ENCODE measurements around the gene BSN. TPM values are rescaled to one million over a fixed set of nuclear protein-coding genes. Genes with fewer than 3 reads are reported as not detected.
"Not testable (repeated sequence)": the region's sequence is repeated elsewhere in the genome, so short reads cannot be mapped to it uniquely, and the experiment has no call there.

The BSN gene
- total and polyA plus RNA-seq, 2 donors (not counting 1 experiment from before 2014, with no cell fraction given) = 0.03 to 0.20 TPM

DNA sequence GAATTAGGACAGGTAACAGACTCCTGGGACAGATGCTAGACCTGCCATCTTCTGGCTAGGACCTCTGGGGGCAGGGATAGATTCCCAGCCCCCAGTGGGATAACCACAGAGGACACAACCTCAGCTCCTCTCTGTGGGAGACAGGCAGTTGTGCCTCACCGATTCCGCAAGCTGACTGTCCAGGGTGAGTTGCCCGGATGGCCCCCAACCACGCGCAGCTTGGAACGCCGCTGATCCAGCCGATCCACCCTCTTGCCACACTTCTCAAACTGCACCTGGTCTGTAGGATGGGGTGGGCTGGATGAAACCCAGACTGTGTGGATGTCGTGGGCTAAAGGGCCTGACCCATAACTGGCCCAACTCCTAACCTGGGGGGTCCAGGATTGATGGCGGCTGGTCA lies 130.8 kb downstream of the BSN start:
- Mint-ChIP-seq H3K4me1 (peaks cover 25% of the 10 kb centered on the region), H3K4me3 (peak overlapping the region; percentile 60)
- H3K27me3 Mint-ChIP-seq; intact Hi-C loops (cut with micrococcal nuclease); H3K9ac ChIP-seq (ENCODE audit: low read length); DNase-seq; H3K9me3 Mint-ChIP-seq (ENCODE audit: insufficient read depth); H3K27ac ChIP-seq (ENCODE audit: low read length in 2 of 2); H3K27ac Mint-ChIP-seq; H3K79me2 ChIP-seq (ENCODE audit: control insufficient read depth, insufficient read depth, low read length); H2AFZ ChIP-seq (ENCODE audit: insufficient read depth, low read depth, low read length, poor library complexity, severe bottlenecking); H3K9me3 ChIP-seq (ENCODE audit: control extremely low read depth in 1 of 3, control insufficient read depth in 2 of 3, insufficient read depth in 1 of 3, low read length in 2 of 3); H3K4me3 ChIP-seq (ENCODE audit: control extremely low read depth in 1 of 5, extremely low read depth in 1 of 5, insufficient read depth in 1 of 5, low read depth in 2 of 5, low read length in 4 of 5); CTCF ChIA-PET; H4K20me1 ChIP-seq (ENCODE audit: control insufficient read depth, insufficient read depth, low read length, poor library complexity, severe bottlenecking); H3K4me2 ChIP-seq (replicated peaks; ENCODE audit: low read depth, low read length, poor library complexity, severe bottlenecking); POLR2A ChIA-PET; ATAC-seq (ENCODE audit: low read depth): not testable (repeated sequence)
- Histone ChIP-seq H3K4me1 (ENCODE audit: control insufficient read depth in 2 of 2, insufficient read depth in 2 of 2, low read length in 2 of 2) (peaks cover 12 to 26% of the 10 kb centered on the region in 2 donors), H3K27me3 (replicated peaks in 1 of 4; ENCODE audit: control extremely low read depth in 1 of 4, control insufficient read depth in 3 of 4, insufficient read depth in 4 of 4, low read length in 3 of 4) (peaks cover 0 to 13% (median 0%) of the 10 kb centered on the region in 4 experiments), H3K36me3 (replicated peaks in 1 of 2; ENCODE audit: control extremely low read depth in 1 of 2, control insufficient read depth in 1 of 2, extremely low read depth in 1 of 2, insufficient read depth in 2 of 2, low read length in 1 of 2) (peaks cover 0 to 31% of the 10 kb centered on the region in 2 experiments)
- 100% methylated on average over 1 of the region's 10 CpGs for WGBS (ENCODE audit: insufficient coverage)

DNA sequence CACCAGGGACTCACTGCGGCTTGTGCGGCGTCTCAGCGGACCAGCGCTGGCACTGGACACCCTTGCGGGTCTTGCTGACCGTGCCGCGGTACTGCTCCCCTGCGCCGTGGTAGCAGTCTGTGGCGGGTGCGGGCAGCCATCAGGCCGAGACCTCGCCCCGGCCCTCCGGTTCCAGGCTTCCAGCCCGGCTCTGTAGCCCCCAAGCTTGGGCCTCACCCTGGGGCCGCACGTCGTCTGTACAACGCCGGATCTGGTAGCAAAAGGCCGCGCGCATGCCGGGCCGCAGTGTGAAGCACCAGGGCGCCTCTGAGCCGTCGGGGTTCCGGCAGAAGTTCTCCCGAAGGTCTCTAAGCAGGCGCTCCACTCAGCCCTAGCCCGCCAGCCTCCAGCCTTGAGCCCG lies 131.6 kb downstream of the BSN start:
- Histone ChIP-seq H3K36me3 (replicated peaks in 1 of 2; ENCODE audit: control extremely low read depth in 1 of 2, control insufficient read depth in 1 of 2, extremely low read depth in 1 of 2, insufficient read depth in 2 of 2, low read length in 1 of 2) (peaks cover 0 to 23% of the 10 kb centered on the region in 2 experiments), H3K4me1 (ENCODE audit: control insufficient read depth in 2 of 2, insufficient read depth in 2 of 2, low read length in 2 of 2) (peaks cover 16 to 33% of the 10 kb centered on the region in 2 donors), H3K79me2 (ENCODE audit: control insufficient read depth, insufficient read depth, low read length) (peaks cover 15% of the 10 kb centered on the region), H3K27me3 (replicated peaks in 1 of 4; ENCODE audit: control extremely low read depth in 1 of 4, control insufficient read depth in 3 of 4, insufficient read depth in 4 of 4, low read length in 3 of 4) (peaks cover 0 to 13% (median 0%) of the 10 kb centered on the region in 4 experiments), H3K4me2 (replicated peaks; ENCODE audit: low read depth, low read length, poor library complexity, severe bottlenecking) (peak overlapping the region; percentile 15)
- 36% methylated on average over 28 of the region's 36 CpGs for WGBS (ENCODE audit: insufficient coverage)
- H3K4me1 Mint-ChIP-seq = peaks cover 32% of the 10 kb centered on the region
- H3K27ac Mint-ChIP-seq; ATAC-seq (ENCODE audit: low read depth); CTCF ChIA-PET; H3K27me3 Mint-ChIP-seq; H3K27ac ChIP-seq (ENCODE audit: low read length in 2 of 2); H3K9ac ChIP-seq (ENCODE audit: low read length); DNase-seq; H4K20me1 ChIP-seq (ENCODE audit: control insufficient read depth, insufficient read depth, low read length, poor library complexity, severe bottlenecking); POLR2A ChIA-PET; H3K9me3 ChIP-seq (ENCODE audit: control extremely low read depth in 1 of 3, control insufficient read depth in 2 of 3, insufficient read depth in 1 of 3, low read length in 2 of 3); intact Hi-C loops (cut with micrococcal nuclease); H2AFZ ChIP-seq (ENCODE audit: insufficient read depth, low read depth, low read length, poor library complexity, severe bottlenecking); H3K9me3 Mint-ChIP-seq (ENCODE audit: insufficient read depth); H3K4me3 ChIP-seq (ENCODE audit: control extremely low read depth in 1 of 5, extremely low read depth in 1 of 5, insufficient read depth in 1 of 5, low read depth in 2 of 5, low read length in 4 of 5): not testable (repeated sequence)
- H3K4me3 Mint-ChIP-seq = peak overlapping the region; percentile 83

DNA sequence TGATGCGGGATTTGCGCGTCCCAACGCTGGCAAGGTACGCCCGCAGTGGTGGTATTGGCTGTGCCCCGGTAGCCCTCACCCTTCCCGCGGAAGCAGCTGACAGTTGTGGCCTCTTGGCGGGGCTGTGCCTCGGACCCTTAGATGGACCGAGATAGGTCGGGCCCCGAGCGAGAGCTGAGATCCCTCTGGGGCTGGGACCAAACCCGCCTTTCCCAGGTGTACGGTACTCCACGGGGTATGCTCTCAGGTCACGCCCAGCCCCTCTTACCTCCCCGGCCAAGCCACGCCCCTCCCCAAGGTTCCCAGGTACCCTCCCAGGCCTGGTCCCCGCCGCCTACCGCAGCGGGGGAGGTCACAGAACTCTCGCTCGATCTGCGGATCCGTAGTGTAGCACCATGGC lies 132.1 kb downstream of the BSN start:
- Histone ChIP-seq H2AFZ (ENCODE audit: insufficient read depth, low read depth, low read length, poor library complexity, severe bottlenecking) (peak overlapping the region; percentile 64), H3K27me3 (replicated peaks in 1 of 4; ENCODE audit: control extremely low read depth in 1 of 4, control insufficient read depth in 3 of 4, insufficient read depth in 4 of 4, low read length in 3 of 4) (peaks cover 0 to 13% (median 0%) of the 10 kb centered on the region in 4 experiments), H3K9ac (ENCODE audit: low read length) (peak overlapping the region; percentile 55), H3K79me2 (ENCODE audit: control insufficient read depth, insufficient read depth, low read length) (peaks cover 20% of the 10 kb centered on the region), H3K36me3 (replicated peaks in 1 of 2; ENCODE audit: control extremely low read depth in 1 of 2, control insufficient read depth in 1 of 2, extremely low read depth in 1 of 2, insufficient read depth in 2 of 2, low read length in 1 of 2) (peaks cover 0 to 18% of the 10 kb centered on the region in 2 experiments), H3K4me1 (ENCODE audit: control insufficient read depth in 2 of 2, insufficient read depth in 2 of 2, low read length in 2 of 2) (peaks cover 16 to 36% of the 10 kb centered on the region in 2 donors), H3K4me3 (ENCODE audit: control extremely low read depth in 1 of 5, extremely low read depth in 1 of 5, insufficient read depth in 1 of 5, low read depth in 2 of 5, low read length in 4 of 5) (peak overlapping the region in 4 of 5 experiments; percentile 28 to 57 (median 40))
- CTCF ChIA-PET; H3K4me2 ChIP-seq (replicated peaks; ENCODE audit: low read depth, low read length, poor library complexity, severe bottlenecking); POLR2A ChIA-PET; intact Hi-C loops (cut with micrococcal nuclease); H3K9me3 Mint-ChIP-seq (ENCODE audit: insufficient read depth); H3K27ac ChIP-seq (ENCODE audit: low read length in 2 of 2); H3K27me3 Mint-ChIP-seq; H3K9me3 ChIP-seq (ENCODE audit: control extremely low read depth in 1 of 3, control insufficient read depth in 2 of 3, insufficient read depth in 1 of 3, low read length in 2 of 3); H4K20me1 ChIP-seq (ENCODE audit: control insufficient read depth, insufficient read depth, low read length, poor library complexity, severe bottlenecking): not testable (repeated sequence)
- 4% methylated on average over 20 of the region's 29 CpGs for WGBS (ENCODE audit: insufficient coverage)
- peak; percentile 54 for DNase-seq
- H3K27ac Mint-ChIP-seq = peak overlapping the region; percentile 53
- peaks cover 36% of the 10 kb centered on the region for H3K4me1 Mint-ChIP-seq
- peak overlapping the region; percentile 97 for H3K4me3 Mint-ChIP-seq
- peak; percentile 18 for ATAC-seq (ENCODE audit: low read depth)

DNA sequence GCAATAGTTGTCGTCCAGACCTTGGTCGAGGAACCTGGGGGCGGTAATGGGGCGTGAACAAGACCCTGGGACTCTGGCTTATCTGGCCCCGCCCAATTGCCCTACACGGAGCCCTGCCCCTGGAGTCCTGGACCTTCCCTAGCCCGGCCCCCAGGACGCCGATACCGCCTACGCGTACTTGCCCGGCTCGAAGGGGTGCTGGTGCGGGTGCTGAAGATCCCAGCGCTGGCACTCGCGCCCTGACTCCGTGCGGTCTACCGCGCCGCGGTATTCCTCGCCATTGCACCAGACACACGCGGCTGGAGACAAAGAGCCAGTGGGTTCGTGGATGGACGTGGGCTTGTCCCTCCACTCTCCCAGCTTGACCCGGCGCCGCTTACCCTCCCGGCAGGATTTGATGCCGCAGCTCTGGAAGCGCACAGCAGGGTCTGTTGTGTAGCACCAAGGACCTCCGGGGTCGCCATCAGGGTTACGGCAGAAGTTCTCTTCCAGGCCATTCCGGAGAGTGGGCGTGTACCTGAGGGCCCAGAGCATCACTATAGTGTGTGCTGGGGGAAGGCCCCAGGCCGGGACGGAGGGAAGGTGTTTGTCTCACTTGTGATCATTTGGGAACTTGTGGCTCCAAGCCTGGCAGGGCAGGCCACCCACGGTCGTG lies 132.6 kb downstream of the BSN start:
- Mint-ChIP-seq H3K4me1 (peaks cover 37% of the 10 kb centered on the region), H3K4me3 (peak overlapping the region; percentile 97)
- H3K27me3 ChIP-seq (replicated peaks in 1 of 4; ENCODE audit: control extremely low read depth in 1 of 4, control insufficient read depth in 3 of 4, insufficient read depth in 4 of 4, low read length in 3 of 4) = peaks cover 0 to 13% (median 0%) of the 10 kb centered on the region in 4 experiments
- H3K27ac ChIP-seq (ENCODE audit: low read length in 2 of 2); H3K9me3 Mint-ChIP-seq (ENCODE audit: insufficient read depth); H3K27ac Mint-ChIP-seq; POLR2A ChIA-PET; H4K20me1 ChIP-seq (ENCODE audit: control insufficient read depth, insufficient read depth, low read length, poor library complexity, severe bottlenecking); H3K9me3 ChIP-seq (ENCODE audit: control extremely low read depth in 1 of 3, control insufficient read depth in 2 of 3, insufficient read depth in 1 of 3, low read length in 2 of 3); H3K4me2 ChIP-seq (replicated peaks; ENCODE audit: low read depth, low read length, poor library complexity, severe bottlenecking); H3K27me3 Mint-ChIP-seq; CTCF ChIA-PET; intact Hi-C loops (cut with micrococcal nuclease); DNase-seq: not testable (repeated sequence)
- H3K4me3 ChIP-seq (ENCODE audit: control extremely low read depth in 1 of 5, extremely low read depth in 1 of 5, insufficient read depth in 1 of 5, low read depth in 2 of 5, low read length in 4 of 5) = peak overlapping the region in 4 of 5 experiments; percentile 28 to 57 (median 40)
- H3K4me1 ChIP-seq (ENCODE audit: control insufficient read depth in 2 of 2, insufficient read depth in 2 of 2, low read length in 2 of 2) = peaks cover 16 to 38% of the 10 kb centered on the region in 2 donors
- peaks cover 21% of the 10 kb centered on the region for H3K79me2 ChIP-seq (ENCODE audit: control insufficient read depth, insufficient read depth, low read length)
- WGBS (ENCODE audit: insufficient coverage) = 19% methylated on average over 42 of the region's 44 CpGs
- peak overlapping the region; percentile 55 for H3K9ac ChIP-seq (ENCODE audit: low read length)
- peaks cover 0 to 16% of the 10 kb centered on the region in 2 experiments for H3K36me3 ChIP-seq (replicated peaks in 1 of 2; ENCODE audit: control extremely low read depth in 1 of 2, control insufficient read depth in 1 of 2, extremely low read depth in 1 of 2, insufficient read depth in 2 of 2, low read length in 1 of 2)
- peak; percentile 25 for ATAC-seq (ENCODE audit: low read depth)
- peak overlapping the region; percentile 64 for H2AFZ ChIP-seq (ENCODE audit: insufficient read depth, low read depth, low read length, poor library complexity, severe bottlenecking)
